WI38 (cell line): Measurements from ENCODE around the gene ANKRD22.

Source experiments
- H3K4me3 ChIP-seq: 2 replicates; pipeline ENCODE4 v1.5.1; 2011; ENCODE audit warnings: low read depth, mild to moderate bottlenecking, control low read depth, low read length
- TF ChIP-seq, protein P1 (sequence below): IDR thresholded peaks from 2 replicates; pipeline ENCODE4 v1.5.1; 2012; ENCODE audit warnings: low read depth, mild to moderate bottlenecking, control low read depth, low read length

ANKRD22 gene

DNA sequence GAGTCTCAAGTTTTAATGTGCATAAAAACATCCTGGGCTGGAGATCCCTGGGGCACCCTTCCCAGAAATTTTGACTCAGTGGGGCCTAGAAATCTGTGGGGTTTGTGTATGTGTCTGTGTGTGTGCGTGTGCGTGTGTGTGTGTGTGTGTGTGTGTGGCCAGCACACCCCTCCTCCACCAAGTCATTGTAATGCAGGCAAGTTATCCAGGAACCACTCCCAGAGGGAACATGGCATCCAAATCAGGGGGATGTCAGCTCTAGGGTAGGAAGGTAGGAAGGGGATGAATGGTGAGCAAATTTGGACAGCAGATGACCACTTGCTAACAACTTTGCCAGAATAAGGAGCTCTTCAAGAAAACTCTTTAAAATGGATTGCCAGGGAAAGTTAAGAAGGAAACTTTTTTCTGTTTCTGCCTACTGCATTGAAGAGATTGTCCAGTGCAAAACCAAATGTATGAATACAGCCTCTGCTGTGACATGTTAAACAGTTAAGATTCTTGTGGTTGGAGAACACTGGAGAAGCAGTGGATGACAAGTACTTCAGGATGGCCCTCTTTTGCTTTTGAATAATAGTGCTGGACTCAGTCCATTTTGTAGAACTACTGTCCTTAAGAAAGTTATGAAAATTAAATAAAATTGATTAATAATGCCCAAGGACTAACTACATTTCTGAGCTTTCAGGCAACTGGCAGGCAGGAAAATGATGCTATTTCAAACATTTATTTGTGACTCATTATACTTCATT lies 40.8 kb upstream of the ANKRD22 start:
- H3K4me3 ChIP-seq, result no peak overlapping the region
- TF ChIP-seq, protein P1, sequence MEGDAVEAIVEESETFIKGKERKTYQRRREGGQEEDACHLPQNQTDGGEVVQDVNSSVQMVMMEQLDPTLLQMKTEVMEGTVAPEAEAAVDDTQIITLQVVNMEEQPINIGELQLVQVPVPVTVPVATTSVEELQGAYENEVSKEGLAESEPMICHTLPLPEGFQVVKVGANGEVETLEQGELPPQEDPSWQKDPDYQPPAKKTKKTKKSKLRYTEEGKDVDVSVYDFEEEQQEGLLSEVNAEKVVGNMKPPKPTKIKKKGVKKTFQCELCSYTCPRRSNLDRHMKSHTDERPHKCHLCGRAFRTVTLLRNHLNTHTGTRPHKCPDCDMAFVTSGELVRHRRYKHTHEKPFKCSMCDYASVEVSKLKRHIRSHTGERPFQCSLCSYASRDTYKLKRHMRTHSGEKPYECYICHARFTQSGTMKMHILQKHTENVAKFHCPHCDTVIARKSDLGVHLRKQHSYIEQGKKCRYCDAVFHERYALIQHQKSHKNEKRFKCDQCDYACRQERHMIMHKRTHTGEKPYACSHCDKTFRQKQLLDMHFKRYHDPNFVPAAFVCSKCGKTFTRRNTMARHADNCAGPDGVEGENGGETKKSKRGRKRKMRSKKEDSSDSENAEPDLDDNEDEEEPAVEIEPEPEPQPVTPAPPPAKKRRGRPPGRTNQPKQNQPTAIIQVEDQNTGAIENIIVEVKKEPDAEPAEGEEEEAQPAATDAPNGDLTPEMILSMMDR, result no peak

DNA sequence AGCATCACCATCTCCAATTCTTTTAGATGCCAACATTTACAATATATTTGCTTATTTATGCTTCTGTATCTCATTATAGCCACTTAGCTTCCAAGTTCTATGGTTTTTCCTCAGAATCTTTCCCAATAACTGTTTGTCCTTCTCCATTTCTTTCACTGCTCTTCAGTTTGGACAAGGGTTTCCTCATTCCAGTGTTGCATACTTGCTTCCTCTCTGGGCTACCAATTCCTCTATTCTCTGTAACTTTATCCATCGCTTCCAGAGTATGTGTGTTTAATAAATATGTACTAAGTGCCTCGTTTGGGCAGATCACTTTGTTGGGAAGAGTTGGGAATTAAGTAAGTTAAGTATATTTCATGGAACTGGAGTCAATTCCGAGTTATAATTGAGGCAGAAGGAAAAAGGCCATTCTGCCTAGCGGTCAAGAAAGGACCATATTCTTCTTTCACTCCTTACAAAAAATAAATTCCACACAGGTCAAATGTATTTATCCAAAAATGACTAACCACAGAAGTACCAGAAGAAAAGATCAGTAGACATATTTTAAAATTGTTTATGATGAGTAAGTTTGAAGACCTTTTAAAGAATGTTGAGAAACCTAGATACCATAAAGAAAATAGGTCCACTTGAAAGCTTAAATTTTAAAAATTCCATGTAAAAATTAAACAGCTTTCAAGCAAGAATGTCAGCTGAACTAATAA lies 39.2 kb upstream of the ANKRD22 start:
- TF ChIP-seq, protein P1, result no peak

DNA sequence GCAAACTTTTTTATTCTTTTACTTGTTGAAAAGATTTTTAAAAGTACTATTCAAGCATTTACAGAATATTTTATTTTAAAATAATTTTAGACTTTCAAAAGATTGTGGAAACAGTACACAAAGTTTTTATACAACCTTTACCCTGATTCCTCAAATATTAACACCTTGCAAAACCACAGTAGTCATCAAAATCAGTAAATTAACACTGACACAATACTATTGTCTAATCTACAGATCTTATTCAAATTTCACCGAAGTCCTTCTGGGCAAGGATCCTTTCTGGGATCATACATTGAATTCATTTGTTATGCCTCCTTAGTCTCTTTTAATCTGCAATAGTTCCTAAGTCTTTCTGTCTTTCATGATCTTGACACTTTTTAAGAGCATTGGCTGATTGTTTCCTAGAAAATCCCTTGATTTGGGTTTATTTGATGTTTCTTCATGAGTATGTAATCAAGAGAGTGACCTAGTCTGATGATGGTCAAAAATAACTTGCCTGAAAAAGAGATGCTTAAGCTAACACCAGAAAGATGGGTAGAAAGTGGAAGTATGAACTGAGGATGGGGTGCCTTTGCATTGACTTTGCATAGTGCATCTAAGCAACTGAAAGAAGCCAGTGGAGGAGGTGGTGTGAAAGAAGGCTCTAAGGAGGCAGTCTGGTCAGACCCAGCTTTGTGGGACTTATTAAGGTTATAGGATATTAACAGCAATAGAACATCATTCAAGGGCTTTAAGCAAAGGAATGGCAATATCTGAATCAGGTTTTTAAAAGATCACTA lies 38.1 kb upstream of the ANKRD22 start:
- no peak overlapping the region for H3K4me3 ChIP-seq
- TF ChIP-seq, protein P1, result no peak

More for the DNA sequence above, 39.2 kb upstream of the ANKRD22 start:
- no peak overlapping the region for H3K4me3 ChIP-seq

DNA sequence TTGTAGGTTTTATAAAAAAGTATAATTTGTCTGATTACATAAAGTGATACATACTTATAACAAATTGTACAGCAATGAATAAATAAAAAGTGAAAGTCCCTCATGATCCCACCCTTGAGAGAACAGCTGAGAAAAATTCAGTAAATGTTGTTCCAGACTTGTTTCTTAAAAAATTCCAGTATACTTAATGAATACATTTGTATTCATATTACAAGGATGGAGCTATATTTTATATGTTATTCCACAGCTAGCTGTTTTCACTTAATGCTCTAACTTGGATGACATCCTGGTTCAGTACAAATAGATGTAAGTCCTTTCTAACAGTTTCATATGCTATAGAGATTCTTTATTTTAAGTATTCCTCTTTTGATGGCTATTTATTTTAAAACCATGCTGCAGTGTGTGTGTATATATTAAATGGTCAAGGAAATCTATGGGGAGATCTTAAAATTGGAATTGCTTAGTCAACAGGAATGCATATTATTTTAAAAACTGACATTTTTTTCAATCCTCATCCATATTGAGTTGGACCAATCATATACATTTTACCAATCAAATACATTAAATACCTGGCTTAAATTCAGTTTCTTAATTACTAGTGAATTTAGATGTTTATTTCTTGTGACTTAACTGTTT lies 37.3 kb upstream of the ANKRD22 start:
- no peak overlapping the region for H3K4me3 ChIP-seq
- TF ChIP-seq, protein P1, result no peak

DNA sequence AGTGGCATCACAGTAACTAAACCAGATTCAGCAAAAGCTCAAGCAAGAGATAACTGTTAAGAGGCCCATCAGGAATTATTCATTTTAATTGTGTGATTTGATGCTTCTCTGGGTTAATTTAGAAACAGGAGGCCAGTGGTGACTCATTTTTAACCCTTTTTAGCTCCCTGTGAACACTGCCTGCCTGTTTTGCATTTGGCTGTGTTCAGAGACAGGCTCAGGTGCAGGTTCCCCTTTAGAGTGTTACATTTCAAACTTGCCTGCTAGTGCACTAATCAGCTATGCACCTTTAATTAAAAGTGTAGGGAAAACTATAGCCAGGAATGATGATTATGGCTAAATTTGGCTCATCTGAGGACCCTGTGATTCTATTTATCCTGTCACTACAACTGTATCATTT lies 34.9 kb upstream of the ANKRD22 start:
- TF ChIP-seq, protein P1, result no peak
- H3K4me3 ChIP-seq, result no peak overlapping the region

DNA sequence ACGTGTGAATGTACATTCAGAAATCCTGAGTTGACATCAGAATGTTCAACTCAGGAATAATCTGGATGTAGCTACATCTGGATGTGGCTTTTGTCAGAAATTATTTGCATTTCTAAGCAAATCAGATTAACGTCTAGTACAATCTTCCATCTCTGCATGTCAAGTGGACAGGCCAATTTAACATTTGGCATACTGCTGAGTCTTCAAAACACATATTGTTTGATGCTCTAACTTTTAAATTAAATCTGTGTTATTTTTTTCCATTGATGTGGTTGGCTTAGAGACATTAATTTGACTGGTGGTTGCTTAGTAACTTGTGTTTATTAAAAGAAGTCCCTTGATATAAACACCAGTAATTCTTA lies 31.8 kb upstream of the ANKRD22 start:
- TF ChIP-seq, protein P1, result no peak
- peak overlapping the region; percentile 95 for H3K4me3 ChIP-seq

DNA sequence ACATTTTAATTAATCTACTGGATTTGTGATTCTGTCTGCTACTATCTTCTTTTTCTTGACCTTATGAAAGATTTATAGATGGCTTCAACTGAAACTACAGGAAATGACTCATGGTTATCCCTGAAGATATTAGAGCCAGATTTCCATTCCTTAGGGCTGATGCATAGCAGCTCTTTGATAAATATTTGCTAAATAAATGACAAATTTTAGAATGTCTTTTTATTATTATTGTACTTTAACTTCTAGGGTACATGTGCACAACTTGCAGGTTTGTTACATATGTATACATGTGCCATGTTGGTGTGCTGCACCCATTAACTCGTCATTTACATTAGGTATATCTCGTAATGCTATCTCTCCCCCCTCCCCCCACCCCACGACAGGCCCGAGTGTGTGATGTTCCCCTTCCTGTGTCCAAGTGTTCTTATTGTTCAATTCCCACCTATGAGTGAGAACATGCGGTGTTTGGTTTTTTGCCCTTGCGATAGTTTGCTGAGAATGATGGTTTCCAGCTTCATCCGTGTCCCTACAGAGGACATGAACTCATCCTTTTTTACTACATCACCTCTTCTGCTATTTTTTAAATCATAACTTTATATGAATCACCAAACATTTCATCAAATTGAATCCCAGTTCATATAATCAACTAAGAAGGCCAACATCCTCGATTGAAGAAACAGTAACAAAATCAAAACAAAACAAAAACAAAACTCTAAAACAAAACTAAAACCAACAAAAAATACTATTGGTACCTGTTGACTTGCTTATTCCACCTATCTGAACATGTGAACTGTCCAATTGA lies 31.2 kb upstream of the ANKRD22 start:
- H3K4me3 ChIP-seq, result peak overlapping the region; percentile 95
